ENCODE results near the gene TPO.

Gene TPO

DNA sequence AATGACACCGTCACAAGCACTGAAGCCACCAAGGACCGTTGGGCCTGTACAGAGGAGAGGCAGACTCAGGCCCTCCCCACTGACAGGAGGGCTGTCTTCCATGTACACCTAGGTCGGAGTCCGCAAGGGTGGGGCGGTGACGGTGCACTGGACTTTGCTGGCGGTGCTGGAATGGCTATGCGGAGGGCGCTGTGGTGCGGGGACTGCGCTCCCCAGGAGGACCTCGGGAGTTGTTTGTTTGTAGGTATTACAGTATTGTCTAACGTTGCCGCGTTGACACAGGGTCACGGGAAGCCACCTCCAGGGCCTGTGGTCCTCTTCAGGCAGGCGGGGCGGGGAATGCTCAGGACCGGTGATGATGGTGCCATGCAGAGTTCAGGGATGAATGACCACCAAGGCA is 126.2 kb downstream of the TPO start:
- DNase-seq, result no peak

- no peak for DNase-seq
Measured at GRCh38 chr2:1539973-1540372, 126.7 kb downstream of the TPO start.

DNA sequence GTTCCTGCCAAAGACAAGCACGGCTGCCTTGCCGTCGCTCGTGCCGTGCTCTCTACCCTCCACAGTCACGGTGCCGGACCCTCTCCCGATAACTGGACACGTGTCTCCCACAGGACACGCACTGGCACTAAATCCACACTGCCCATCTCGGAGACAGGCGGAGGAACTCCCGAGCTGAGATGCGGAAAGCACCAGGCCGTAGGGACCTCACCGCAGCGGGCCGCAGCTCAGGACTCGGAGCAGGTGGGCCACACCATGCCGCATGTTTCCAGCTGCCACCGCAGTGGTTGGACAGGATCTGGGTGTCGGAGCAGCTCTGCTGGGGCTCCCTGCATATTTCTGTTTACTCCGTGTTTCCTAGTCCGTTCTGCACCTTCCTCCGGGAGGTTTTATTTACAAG is 127.2 kb downstream of the TPO start:
- DNase-seq, result no peak

- DNase-seq, result no peak
Measured at GRCh38 chr2:1541040-1541439, 127.8 kb downstream of the TPO start.

- no peak for DNase-seq
Measured at GRCh38 chr2:1541819-1542475, 128.7 kb downstream of the TPO start.

DNA sequence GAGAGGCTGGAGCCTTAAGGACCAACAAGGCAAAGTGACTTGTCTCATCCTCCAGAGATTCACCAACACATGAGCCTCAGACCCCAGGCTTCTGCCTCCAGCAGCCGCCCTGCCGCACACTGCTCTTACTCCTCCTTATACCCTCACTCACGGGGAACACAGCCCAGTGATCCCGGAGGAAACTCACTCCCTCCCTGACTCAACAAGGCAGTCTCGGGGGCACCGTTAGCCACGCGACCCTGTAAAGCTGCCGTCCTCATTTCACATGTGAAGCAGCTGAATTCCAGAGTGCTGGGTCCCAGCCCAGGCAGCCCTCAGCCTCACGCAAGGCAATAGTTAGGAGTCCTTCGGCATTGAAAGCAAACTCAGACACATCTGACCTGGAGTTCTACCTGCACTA is 129.7 kb downstream of the TPO start:
- no peak for DNase-seq

DNA sequence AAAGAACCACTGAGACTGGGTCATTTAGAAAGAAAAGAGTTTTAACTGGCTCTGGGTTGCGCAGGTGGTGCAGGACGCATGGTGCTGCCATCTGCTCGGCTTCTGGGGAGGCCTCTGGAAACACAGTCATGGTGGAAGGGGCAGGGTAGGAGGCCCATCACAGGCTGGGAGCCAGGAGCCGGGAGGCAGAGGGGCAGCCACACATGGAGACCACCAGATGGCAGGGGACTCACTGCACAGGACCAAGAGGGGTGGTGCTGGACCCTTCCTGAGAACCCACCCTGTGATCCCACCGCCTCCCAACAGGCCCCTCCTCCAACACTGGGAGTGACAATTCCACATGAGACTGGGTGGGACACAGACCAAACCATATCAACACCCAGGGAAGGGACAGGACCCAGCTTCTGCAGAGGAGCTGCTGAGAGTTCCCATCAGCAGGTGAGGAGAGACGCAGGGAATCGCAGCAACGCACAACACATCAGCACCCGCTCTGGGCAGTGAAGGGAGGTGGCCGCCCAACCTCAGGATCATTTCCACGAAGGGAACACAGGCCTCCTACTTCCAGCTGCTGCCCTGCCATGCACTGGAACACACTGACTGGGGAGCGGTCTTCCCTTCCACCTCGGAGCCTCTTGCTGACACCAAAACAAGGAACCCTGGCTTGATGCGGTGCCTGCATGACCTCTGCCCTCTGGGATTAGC is 130.7 kb downstream of the TPO start:
- DNase-seq, result no peak

DNA sequence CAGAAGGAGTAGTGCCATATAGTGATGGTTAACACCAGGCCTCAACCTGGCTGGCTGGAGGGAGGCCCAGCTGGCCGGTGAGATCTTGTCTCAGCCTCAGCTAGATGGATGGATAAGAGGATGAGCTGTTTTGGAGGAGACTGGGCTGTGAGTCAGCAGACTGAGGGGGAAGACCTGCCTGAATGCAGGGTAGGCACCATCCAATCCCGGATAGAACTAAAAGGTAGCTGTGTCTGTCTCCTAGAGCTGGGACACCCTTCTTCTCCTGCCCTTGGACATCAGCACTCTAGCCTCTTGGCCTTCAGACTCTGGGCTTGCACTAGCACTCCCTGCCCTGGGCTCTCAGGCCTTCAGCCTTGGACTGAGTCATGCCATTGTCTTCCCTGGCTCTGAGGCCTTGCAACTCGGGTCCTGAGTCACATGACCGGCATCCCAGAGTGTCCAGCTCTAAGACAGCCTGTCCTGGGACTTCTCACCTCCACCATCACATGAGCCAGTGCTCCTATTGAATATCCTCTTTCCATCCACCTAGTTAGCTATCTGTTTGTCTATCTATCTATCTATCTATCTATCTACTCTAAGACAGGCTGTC is 131.3 kb downstream of the TPO start:
- no peak for DNase-seq

- DNase-seq, result no peak
Measured at GRCh38 chr2:1546023-1546591, 132.8 kb downstream of the TPO start.

- DNase-seq, result no peak
Measured at GRCh38 chr2:1546901-1547300, 133.6 kb downstream of the TPO start.

- DNase-seq, result no peak
Measured at GRCh38 chr2:1548910-1549673, 135.8 kb downstream of the TPO start.

DNA sequence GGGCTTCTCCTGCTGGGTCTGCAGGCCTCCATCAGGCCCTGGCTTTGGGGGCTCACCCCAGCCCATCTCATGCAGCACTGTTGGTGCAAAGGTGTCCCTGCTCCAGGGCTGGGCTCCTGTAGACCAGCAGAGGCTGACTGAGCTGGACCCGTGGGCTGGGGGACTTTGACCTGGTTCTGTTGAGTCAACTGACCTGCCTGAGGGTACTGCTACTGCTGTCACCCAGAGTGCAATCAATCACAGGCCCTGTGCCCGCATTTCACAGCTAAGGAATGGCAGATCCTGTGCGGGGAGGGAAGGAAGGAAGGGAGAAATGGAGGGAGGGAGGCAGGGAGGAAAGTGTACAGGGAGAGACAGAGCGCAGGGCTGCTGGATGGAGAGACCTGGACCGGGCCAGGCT is 136.8 kb downstream of the TPO start:
- no peak for DNase-seq

DNA sequence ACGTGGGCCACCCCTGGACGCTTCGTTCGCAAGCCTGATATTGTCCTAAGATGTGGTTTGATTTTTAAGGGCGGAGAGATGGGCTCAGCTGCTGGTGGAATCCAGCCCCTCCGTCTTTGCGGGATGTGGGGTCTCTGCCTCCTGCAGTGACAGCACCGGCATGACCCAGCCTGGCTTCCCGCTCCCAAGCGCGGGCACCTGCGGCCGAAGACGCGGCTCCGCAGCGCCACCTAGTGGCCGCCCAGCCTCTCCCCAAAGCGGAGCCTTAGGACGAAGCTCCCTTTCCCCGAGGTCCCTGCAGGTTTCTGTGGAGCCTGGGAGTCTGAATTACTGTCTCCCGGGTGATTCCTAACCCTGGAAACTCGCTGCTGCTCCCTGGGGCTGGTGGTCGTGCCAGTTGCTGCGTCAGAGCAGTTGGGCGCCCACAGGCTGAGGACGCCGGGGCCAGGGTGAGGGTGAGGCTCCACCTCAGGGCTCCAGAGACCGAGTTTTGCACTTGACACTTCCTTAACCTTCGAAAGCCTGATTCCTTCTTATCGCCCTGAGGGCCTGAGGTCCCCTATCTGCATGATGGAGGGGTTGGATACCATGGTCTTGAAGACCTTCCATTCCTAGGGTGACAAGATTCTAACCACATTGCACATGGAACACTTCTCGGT is 137.5 kb downstream of the TPO start:
- peak; percentile 87 for DNase-seq

- no peak for DNase-seq
Measured at GRCh38 chr2:1551905-1552304, 138.6 kb downstream of the TPO start.

DNA sequence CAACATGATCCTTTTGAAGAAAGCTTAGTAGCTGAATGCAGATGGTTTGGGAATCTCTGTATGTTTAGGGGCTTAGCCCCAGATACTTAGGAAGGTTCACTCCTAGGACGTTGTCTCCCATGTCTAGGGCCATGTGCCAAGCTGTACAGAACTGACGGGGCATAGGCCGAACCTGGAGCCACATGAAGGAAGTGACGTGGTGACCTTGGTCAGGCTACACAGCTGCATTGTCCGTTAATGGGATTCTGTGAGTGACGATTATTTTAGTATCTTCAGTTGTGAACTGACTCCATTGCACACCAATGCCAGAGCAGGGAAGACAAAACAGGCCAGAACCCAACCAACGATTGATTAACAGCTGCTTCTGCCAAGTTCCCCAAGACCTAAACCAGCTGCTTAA is 139.3 kb downstream of the TPO start:
- no peak for DNase-seq

GRCh38 chr2:1553671-1554295 is 140.5 kb downstream of the TPO start:
- DNase-seq, result no peak

DNA sequence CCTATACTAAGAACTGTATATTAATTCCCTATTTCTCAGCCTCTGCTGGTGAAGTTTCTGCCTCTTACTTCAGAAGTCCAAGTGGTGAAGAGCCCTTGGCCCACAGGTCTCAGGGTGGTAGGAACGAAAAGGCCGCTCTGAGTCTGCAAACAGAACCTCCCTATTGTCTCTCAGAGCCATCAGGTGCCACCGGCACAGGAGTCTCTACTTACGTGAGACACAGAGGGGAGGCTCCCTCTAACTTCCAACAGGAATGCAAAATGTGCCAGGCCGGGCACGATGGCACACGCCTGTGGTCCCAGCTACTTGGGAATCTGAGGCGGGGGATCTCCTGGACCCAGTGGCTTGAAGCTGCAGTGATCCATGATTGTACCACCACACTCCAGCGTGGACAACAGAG is 143.0 kb downstream of the TPO start:
- DNase-seq, result no peak

GRCh38 chr2:1556776-1557466 is 143.7 kb downstream of the TPO start:
- DNase-seq, result no peak

DNA sequence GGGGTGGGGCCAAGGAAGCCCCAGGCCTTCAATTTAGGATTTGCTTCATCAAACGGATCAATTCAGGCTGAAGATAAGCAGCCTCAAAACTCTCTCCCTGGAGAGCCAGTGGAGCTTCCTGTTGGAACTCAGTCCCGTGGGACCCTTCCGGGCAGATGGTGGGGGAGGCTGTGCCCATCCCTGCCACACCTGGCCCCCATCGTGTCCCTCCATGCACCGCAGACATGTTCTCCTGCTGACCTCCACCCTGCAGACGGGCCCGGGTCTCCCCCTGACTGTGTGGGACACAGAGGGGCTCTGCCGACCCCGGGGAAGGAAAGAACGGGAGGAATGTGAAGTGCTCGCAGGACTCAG is 144.2 kb downstream of the TPO start:
- no peak for DNase-seq

DNA sequence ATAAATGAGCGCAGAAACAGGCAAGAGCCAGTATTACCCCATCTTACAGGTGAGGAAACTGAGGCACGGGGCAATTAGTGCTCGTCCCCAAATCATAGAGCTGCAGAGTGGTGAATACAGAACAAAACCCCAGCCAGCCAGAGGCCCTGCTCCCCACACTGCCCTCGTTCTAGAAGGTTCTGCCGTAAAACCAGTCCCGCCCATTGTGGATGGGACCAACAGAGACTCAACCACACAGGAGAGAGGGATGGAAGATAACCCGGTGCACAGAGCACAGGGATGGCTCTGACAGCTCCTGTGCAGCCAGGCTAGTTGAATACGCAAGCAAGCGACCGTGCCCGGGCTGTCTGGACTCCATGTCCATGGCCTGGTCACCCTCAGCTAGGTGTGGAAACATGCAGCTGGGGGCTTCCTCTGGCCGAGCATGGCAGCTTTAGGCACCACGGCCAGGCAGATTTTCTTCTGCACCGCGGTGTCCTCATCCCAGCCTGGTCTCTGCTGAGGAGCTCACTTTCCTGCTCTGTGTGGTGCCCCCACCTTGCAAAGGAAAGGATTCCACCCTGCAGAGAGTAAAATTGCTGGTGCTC is 146.4 kb downstream of the TPO start:
- no peak for DNase-seq

DNA sequence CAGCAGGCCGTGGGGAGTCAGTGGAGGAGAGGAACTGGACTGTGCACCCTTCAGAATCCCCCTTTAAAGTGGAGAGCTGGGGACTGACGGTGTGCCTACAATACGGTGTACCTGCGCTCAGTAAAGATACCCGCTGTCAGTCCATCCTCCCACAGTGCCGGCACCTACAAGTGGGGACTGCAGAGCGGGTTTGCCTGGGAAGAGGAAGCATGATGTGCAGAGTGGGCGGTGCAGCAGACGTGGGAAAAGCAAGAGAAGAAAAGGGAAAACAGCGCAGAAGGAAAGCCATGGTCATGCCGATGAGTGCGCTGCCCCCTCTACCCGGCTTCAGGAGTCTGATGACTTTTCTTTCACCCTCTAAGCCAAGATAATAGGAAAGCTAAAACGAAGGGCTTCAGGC is 148.0 kb downstream of the TPO start:
- DNase-seq, result no peak
